GM19193 (cell line): ENCODE data around the gene ATP10B.

Experiments
- POLR2A ChIP-seq: IDR thresholded peaks from 4 replicates; pipeline ENCODE4 v1.6.1; 2011; ENCODE audit not compliant: insufficient read depth, insufficient read length; ENCODE audit errors: extremely low read depth

Gene ATP10B

GRCh38 chr5:160835818-160836528 lies 16.0 kb downstream of the ATP10B start:
- no peak for TF ChIP-seq POLR2A

GRCh38 chr5:160835376-160835775 lies 16.6 kb downstream of the ATP10B start:
- no peak for TF ChIP-seq POLR2A

GRCh38 chr5:160833806-160834205 lies 18.2 kb downstream of the ATP10B start:
- no peak for TF ChIP-seq POLR2A

- TF ChIP-seq POLR2A = no peak
Observed at GRCh38 chr5:160831801-160832200, 20.2 kb downstream of the ATP10B start.

- TF ChIP-seq POLR2A = no peak
Observed at GRCh38 chr5:160824301-160825001, 27.6 kb downstream of the ATP10B start.

GRCh38 chr5:160805376-160805775 lies 46.6 kb downstream of the ATP10B start:
- TF ChIP-seq POLR2A = no peak

GRCh38 chr5:160802592-160802991 lies 49.4 kb downstream of the ATP10B start:
- no peak for TF ChIP-seq POLR2A

GRCh38 chr5:160800375-160801275 lies 51.4 kb downstream of the ATP10B start:
- no peak for TF ChIP-seq POLR2A

GRCh38 chr5:160799184-160799583 lies 52.8 kb downstream of the ATP10B start:
- no peak for TF ChIP-seq POLR2A

GRCh38 chr5:160797020-160797419 lies 55.0 kb downstream of the ATP10B start:
- no peak for TF ChIP-seq POLR2A

- TF ChIP-seq POLR2A = no peak
Observed at GRCh38 chr5:160793530-160793899, 58.5 kb downstream of the ATP10B start.

GRCh38 chr5:160792732-160793529 lies 59.1 kb downstream of the ATP10B start:
- TF ChIP-seq POLR2A = no peak

GRCh38 chr5:160792281-160792680 lies 59.7 kb downstream of the ATP10B start:
- no peak for TF ChIP-seq POLR2A

- TF ChIP-seq POLR2A = no peak
Observed at GRCh38 chr5:160789219-160789859, 62.7 kb downstream of the ATP10B start.
